KG1 (cell line): ENCODE results near the gene NUP210.
"Not testable (repeated sequence)": the region's sequence is repeated elsewhere in the genome, so short reads cannot be mapped to it uniquely, and the experiment has no call there.

Source experiments
- DNase-seq: peaks from one replicate; lab custom pipeline; 2025; lab: John Stamatoyannopoulos, UW

The NUP210 gene

GRCh38 chr3:13429631-13430291 is 9.6 kb upstream of the NUP210 start:
- DNase-seq, result no peak

DNA sequence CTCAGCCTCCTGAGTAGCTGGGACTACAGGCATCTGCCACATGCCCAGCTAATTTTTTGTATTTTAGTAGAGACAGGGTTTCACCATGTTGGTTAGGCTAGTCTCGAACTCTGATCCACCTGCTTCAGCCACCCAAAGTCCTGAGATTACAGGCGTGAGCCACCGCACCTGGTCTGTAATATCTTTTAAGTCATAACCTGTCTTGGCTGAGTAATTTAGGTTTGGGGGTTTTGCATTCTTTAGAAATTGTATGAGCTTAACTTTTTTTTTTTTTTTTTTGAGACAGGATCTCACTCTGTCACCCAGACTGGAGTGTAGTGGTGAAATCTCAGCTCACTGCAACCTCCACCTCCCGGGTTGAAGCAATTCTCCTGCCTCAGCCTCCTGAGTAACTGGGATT is 8.6 kb upstream of the NUP210 start:
- not testable (repeated sequence) for DNase-seq

DNA sequence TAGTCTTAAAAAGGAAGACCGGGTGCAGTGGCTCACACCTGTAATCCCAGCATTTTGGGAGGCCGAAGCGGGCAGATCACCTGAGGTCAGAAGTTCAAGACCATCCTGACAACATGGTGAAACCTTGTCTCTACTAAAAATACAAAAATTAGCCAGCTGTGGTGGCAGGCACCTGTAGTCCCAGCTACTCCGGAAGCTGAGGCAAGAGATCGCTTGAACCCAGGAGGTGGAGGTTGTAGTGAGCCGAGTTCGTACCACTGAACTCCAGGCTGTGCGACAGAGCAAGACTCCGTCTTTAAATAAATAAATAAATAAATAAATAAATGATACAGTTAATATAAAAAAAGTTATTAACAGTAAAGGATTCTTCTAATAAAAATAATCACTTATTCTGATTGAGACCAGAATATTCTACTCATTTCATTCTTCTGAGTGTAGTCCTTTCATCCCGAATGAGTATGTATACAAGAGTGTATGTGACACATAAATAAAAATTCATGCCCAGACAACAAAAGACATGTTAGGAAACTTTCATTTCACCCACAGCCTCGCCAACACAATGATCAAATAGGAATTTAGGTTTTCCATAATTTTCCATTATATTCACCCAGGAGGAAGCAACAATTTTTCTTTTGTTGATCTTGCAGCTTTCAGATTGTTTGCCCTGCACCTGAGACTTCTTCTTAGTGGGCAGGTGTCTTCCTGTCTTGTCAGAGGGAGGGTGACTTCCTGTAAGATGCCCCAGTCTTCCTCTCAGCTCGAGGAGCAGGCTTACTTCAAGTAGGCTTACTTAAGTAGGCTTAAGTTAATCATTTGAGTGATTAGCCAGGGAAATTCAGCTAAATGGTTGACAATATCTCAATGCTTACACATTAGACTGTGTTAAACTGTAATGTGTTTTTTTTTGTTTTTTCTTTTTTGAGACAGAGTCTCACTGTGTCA is 7.8 kb upstream of the NUP210 start:
- DNase-seq, result no peak

- no peak for DNase-seq
Measured at GRCh38 chr3:13426591-13426990, 6.5 kb upstream of the NUP210 start.

DNA sequence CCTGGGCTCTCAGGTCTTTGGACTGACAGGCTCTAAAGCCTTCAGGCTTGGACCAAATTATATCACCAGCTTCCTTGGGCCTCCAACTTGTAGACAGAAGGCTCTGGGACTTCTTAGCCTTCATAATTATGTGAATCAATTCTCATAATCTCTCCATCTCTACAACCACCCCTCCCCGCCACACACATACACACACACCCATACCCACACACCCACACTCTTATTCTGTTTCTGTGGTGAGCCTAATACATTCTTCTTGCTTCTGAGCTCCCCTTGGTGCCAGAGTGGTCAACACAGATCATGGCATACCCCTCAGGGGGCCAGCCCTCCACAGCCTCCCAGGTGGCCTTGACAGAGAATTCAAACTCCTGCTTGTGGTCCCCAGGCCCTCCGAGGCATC is 5.6 kb upstream of the NUP210 start:
- DNase-seq, result no peak

DNA sequence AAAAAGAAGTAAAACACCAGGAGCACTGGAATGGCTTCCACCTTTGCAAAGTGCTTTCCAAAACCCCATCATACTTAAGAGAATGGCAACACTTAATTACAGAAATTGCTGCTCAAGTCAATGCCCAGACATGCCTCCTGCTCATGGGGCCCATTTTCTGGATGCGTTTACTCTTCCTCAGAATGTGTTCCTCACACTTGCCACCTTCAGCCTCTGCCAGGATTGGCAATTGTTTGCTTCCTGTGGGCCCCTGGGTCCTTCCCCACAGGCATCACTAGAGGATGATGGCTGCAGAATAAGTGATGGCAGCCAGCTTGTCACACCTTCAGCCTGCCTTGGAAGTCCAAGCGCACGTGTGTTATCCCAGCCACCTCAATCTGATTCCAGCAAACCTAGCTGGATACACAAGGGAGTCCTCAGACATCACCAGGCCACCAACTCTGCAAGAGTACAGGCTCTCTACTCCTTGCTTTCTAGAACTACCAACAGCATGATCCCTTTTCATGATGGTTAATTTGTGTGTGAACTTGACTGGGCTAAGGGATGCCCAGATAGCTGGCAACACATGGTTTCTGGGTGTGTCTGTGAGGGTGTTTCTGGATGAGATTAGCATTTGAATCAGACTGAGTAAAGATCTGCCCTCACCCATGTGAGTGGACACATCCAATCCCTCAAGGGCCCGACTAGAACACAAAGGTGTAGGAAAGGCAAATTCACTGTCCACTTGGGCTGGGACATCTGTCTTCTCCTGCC is 4.9 kb upstream of the NUP210 start:
- DNase-seq, result no peak

- no peak for DNase-seq
Measured at GRCh38 chr3:13424141-13424844, 4.2 kb upstream of the NUP210 start.

DNA sequence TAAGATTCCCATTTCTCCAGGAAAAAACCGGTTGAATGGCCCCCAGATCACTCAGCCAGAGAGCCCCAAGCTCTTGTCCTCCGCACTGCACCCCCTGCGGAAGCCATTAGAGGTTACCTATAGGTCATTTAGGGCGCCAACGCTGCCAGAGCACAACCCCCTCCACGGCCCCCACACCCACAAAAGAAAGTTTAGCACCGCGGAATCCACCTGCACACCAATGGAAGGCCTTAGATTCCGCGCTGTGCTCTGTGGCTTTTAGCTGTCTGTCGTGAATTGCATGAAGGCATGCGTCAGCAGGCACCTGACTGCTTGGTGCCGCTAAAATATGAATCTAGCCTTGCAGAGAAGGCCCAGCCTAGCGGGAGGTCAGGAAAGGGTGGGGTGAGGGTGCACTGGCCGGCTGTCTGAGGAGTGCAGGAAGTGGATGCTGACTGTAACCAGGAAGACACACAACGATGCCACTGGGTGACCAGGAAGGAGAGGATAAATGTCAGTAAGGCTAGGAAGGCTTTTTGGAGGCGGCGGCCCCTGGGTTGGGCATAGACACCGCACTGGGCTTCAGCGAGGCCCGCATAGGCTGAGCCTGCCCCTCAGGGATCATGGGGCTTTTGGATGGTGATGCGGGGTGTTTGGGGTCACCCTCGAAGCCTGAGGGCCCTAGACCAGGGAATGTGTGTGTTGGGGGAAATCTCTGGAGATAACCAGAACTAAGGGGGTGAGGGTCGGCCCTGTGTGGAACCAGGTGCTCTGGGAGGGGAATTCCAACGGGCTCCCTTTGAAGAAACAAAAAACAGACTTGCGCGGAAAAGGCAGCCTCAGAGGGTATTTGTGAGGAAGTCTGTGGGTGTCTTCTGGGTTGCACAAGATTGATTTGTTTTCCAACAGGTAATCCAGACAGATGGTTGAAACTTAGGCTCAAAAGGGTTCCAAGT is 976 bp upstream of the NUP210 start:
- DNase-seq, result peak; percentile 19

DNA sequence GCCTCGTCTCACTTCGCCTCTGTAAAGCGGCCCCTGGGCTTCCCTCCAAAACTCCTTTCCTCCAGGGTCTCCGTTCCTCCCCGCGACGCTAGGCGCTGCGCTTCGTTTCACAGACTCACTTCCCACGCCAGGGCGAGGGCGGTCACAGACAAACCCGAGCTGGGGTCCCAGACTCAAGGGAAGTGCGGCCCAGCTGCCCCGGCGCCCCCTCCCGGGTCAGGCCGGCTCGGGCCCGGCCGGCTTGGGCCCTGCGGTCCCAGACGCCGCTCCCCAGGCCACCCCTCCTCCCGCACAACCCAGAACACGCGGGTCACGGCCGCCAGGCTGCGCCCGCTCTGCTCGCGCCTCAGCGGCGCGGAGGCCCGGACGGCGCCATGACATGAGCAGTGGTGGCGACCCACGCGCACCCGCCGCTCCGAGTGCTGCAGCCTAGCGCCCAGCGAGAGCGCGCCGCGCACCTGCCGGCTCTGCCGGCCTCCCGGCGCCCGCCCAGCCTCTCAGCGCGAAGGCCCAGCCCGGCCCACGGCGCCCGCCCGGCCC is 547 bp downstream of the NUP210 start:
- no peak for DNase-seq

DNA sequence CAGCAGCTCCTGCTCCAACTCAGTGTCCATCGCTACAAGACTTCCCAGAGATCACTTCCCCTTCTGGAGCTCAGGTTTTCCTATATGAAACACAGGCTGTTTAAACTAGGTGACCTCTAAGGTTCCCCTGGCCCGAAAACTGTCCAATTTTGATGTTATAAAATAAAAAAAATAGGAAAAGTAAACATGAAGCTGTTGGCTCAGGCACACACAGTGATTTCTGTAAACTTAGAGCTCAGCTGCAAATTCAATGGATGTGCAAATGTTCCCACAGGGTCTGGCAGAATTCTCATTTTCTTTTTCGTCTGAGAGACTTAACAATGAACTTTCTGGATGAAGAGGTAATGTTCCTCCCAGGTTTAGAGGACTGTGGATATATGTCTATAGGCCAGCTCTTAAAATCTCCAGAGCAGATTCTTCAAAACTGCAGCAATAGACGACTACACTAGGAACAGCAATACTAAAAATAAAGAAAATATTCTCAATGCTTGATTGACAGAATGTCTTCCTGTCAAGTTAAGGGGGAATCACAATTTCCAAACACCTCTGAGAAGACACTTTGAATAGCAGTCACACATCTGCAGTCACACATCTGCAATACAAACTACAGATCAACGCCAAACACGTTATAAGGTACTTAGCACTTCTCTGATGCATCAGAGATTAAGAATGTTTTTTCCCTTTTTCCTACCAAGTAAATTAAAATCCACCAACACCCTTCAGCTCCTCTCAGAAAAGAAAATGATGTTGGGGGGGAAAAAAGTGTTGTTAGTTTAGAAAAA is 2.8 kb downstream of the NUP210 start:
- DNase-seq, result no peak

GRCh38 chr3:13415997-13416793 is 3.9 kb downstream of the NUP210 start:
- DNase-seq, result no peak

DNA sequence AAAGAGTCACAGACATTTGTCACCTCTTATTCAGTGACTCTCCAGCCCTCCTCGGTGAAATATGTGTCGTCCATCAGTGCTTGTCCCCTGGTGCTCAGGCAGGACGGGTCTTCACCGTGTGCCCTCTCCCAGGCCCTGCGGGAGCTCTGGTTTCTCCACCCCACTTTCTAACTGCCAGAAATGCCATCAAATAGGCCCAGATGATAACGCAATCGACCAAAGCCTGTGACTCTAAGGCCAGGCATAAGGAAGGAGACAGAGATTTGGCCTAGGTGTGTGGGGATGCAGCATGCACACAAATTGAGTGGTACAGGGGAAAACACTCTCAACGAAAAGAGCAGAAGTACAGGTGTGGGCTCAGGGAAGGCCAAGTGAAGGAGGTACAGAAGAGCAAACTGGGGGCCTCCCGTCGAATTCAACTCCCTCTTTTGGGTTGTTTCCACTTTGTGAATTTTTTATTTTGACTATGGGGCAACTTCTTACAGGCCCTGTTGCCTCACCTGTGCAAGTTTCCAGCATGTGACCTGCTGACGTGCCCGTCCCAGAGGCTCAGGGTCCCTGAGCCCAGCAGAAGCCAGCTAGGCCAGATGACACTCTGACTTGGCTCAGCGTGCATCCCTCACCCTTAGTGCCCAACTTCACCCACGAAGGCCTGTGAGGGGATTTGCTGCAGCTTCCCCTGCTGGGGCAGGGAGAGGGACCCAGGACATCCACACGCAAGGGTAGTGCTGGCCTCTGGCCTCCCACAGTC is 4.7 kb downstream of the NUP210 start:
- no peak for DNase-seq

DNA sequence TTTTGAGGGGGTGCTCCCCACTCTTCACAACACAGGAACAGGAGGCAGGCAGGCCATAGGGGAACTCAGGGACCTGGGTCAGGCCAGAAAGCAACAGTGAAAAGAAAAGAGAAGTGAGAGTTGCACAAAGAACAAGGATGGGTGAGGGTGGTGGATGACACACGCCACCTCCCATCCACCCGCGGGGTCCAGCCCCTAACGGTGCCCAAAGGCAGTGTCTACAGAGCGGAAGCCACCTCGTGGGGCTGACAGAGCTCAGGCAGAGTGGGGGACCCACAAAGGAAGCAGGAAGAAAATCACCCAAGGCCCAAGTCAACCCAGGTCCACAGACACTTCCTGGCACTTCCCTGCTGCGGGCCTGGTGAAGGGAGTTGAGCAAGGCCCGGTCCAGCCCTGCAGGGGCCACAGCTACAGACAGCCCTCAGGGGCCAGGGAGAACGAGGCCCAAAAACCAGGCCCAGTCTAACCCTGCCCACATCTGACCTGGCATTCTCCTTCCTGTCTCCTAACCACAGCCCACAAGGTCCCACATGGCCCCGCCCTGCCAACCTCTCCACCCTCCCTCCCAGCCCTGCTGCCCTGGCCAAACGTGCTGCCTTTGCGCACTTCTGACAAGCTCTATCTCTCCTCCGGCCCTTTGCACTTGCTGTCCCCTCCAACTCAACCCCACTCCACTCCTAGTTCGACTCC is 5.9 kb downstream of the NUP210 start:
- DNase-seq, result peak; percentile 98

DNA sequence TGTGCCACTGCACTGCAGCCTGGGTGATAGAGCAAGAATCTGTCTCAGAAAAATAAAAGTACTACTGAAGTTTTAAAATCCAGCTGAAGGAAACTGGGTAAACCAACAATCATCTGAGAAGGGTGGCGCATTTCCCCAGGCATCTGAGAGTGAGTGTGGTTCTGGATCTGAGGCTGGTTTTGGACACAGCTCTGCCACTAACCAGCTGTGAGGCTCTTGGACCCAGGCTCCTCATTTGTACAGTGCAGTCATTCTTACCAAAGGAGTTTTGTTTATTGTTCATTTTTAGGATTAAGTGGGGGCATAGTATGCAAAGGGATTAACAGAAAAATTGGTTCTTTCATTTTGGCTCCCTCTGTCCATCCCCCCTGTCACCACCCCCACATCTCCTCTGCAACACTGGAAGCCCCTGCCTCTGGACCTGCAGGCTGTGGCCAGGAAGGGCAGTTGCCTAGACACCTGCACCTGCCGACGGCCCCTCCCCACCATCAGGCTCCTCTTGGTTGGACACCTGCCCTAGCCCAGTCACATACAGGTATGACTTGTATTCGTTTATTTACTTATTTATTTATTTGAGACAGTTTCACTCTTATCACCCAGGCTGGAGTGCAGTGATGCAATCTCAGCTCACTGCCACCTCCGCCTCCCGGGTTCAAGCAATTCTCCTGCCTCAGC is 8.8 kb downstream of the NUP210 start:
- no peak for DNase-seq

GRCh38 chr3:13408890-13409289 is 11.2 kb downstream of the NUP210 start:
- no peak for DNase-seq

DNA sequence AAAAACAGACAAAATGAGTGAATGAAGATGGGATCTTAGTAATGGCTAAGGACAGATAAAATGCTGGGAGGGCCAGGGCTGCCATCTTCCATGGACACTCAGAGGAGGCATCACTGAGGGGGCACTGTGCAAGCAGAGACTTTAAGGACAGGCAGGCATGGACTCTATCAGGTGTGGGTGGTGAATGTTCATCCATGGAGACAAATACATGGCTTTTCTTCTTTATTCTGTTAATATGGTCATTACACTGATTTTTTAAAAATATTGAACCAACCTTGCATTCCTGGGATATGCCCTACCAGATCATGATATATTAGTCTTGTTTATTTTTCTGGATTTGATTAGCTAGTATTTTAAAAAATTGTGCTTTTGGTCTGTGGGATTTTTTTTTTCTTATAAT is 12.2 kb downstream of the NUP210 start:
- no peak for DNase-seq

DNA sequence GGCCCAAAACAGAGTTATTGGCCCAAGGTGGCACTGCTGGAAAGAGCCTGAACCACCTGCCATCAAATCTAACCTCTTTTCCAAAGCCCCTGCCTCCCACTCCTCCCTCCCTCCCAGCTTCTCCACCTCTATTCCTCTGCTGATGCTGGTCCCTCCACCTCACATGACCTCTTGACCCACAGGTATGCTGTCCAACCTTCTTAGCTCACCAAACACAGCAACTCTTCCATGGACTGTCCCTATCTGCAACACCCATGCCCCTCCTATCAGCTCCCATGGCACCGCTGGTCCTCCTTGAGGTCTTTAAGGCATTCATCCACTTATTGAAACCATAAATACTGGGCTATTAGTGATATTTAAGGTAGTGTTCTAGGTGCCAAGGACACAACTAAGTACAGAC is 12.6 kb downstream of the NUP210 start:
- no peak for DNase-seq
